Dermis blood vessel endothelial cell (primary cell): ENCODE measurements around the gene UBR3. TPM values are rescaled to one million over a fixed set of nuclear protein-coding genes. Genes with fewer than 3 reads are reported as not detected.
"Not testable (repeated sequence)": the region's sequence is repeated elsewhere in the genome, so short reads cannot be mapped to it uniquely, and the experiment has no call there.

Experiments
- DNase-seq: peaks from one replicate; pipeline ENCODE4 v3.0.0; 2010
- total RNA-seq: library from RNA; depleted of rRNA; stranded (reverse); fragments of >200 nt; gene quantifications from 2 replicates; pipeline ENCODE4 v1.2.3, GENCODE V29; 2014

UBR3 gene
- total RNA-seq, 1 donor from 2014 or later = 60.6 TPM

- no peak for DNase-seq
Measured at GRCh38 chr2:170121689-170122088, 294.4 kb downstream of the UBR3 start.

GRCh38 chr2:170122883-170123547 is 295.8 kb downstream of the UBR3 start:
- DNase-seq = peak; percentile 32

GRCh38 chr2:170123593-170123992 is 296.3 kb downstream of the UBR3 start:
- peak; percentile 13 for DNase-seq

- not testable (repeated sequence) for DNase-seq
Measured at GRCh38 chr2:170126138-170126728, 299.0 kb downstream of the UBR3 start.

Other genes starting within 250 kb of the UBR3 start
- 31.6 and 34.2 TPM in 2 replicates for gene PPIG, start 243.1 kb upstream of the UBR3 start, total RNA-seq
- not detected in 2 replicates for gene CFAP210, start 133.0 kb upstream of the UBR3 start, total RNA-seq
- 2.5 and 3.7 TPM in 2 replicates for gene PHOSPHO2, start 133.0 kb upstream of the UBR3 start, total RNA-seq
- 17.5 and 21.5 TPM in 2 replicates for gene KLHL23, start 93.6 kb upstream of the UBR3 start, total RNA-seq
- 75.2 and 113 TPM in 2 replicates for gene SSB, start 28.6 kb upstream of the UBR3 start, total RNA-seq
- gene METTL5, start 2.5 kb upstream of the UBR3 start, total RNA-seq = 37.4 and 41.9 TPM in 2 replicates